Transverse colon (tissue), 4 donors: ENCODE measurements around the gene HTN1.
"Not testable (repeated sequence)": the region's sequence is repeated elsewhere in the genome, so short reads cannot be mapped to it uniquely, and the experiment has no call there.

Source experiments
- EP300 ChIP-seq: sonication (generic); formaldehyde crosslinking; IDR thresholded peaks from one replicate; pipeline ENCODE4 v1.6.1; 2017; ENCODE audit warnings: antibody characterized with exemption, low read depth
- POLR2A ChIP-seq: fragments of 450-650 bp; IDR thresholded peaks from one replicate; pipeline ENCODE4 v1.6.1; 2016; ENCODE audit warnings: antibody characterized with exemption, mild to moderate bottlenecking, moderate library complexity
- POLR2AphosphoS5 ChIP-seq, 3 donors: sonication (generic); formaldehyde crosslinking; IDR thresholded peaks; one replicate each; pipeline ENCODE4 v1.6.1; 2016; ENCODE audit warnings: antibody characterized with exemption in 3 of 3
- TF ChIP-seq, protein P1 (sequence below), 5 experiments: fragments of 200-600 bp in 3 of 5; fragments of 450-650 bp in 2 of 5; sonication (generic) in 3 of 5; IDR thresholded peaks; 1 replicate in 2 of 5; 2 replicates in 3 of 5; pipeline ENCODE4 v1.5.1; 2016 to 2017; ENCODE audit warnings: antibody characterized with exemption in 5 of 5, inconsistent platforms in 3 of 5, mild to moderate bottlenecking in 2 of 5, moderate library complexity in 1 of 5

DNA sequence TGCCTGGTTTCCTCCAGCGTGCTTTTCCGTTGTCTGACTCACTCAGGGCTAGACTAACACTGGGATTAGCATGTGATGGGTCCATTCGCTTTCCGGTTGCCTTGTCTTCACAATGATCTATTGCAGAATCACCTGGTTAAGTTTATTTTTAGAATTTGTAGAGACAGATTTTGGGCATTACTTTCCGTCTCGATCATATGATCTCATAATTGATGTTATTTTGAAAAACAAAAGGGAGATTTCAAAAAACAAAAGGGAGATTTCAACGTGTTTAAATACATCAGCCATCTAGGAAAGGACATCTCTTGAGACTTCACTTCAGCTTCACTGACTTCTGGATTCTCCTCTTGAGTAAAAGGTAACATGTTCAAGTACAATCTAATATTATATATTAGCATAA, 22.1 kb upstream of the HTN1 start, which contains the start of gene HTN3:
- TF ChIP-seq POLR2A; POLR2AphosphoS5 (IDR thresholded peaks at IDR 0.05); EP300: not testable (repeated sequence)
- TF ChIP-seq, protein P1, sequence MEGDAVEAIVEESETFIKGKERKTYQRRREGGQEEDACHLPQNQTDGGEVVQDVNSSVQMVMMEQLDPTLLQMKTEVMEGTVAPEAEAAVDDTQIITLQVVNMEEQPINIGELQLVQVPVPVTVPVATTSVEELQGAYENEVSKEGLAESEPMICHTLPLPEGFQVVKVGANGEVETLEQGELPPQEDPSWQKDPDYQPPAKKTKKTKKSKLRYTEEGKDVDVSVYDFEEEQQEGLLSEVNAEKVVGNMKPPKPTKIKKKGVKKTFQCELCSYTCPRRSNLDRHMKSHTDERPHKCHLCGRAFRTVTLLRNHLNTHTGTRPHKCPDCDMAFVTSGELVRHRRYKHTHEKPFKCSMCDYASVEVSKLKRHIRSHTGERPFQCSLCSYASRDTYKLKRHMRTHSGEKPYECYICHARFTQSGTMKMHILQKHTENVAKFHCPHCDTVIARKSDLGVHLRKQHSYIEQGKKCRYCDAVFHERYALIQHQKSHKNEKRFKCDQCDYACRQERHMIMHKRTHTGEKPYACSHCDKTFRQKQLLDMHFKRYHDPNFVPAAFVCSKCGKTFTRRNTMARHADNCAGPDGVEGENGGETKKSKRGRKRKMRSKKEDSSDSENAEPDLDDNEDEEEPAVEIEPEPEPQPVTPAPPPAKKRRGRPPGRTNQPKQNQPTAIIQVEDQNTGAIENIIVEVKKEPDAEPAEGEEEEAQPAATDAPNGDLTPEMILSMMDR (IDR thresholded peaks at IDR 0.05), result not testable (repeated sequence)
